H1 (cell line): ENCODE results near the gene DAO. TPM values are rescaled to one million over a fixed set of nuclear protein-coding genes. Genes with fewer than 3 reads are reported as not detected.

ENCODE experiments used
- CTCF ChIA-PET: fragments of 300-600 bp; sonication (Branson Sonifier 250); formaldehyde crosslinking; loops from one replicate; lab custom pipeline; 2021; ENCODE audit not compliant: partially characterized antibody; lab: Charles Lee
- POLR2A ChIA-PET: fragments of 300-600 bp; sonication (Branson Sonifier 250); formaldehyde crosslinking; loops from one replicate; lab custom pipeline; 2021; ENCODE audit warnings: inconsistent platforms; ENCODE audit not compliant: partially characterized antibody; lab: Charles Lee
- DNase-seq, 2 experiments: peaks; one replicate each; pipeline versions ENCODE4 v3.0.0 to v3.0.0-alpha.2; 2010 to 2022; ENCODE audit warnings: low spot score in 2 of 2, low read depth in 1 of 2, mixed read lengths in 1 of 2
- FAIRE-seq: peaks from 2 replicates; lab custom pipeline; 2011; peaks lifted over from hg19 to GRCh38; lab: Jason Lieb, UNC
- H2AFZ ChIP-seq: 2 replicates; pipeline ENCODE4 v1.8.1; 2012; ENCODE audit warnings: low read length, inconsistent platforms
- H2AK5ac ChIP-seq: 2 replicates; pipeline ENCODE4 v1.6.1; 2013; ENCODE audit warnings: low read depth, low read length
- H2BK120ac ChIP-seq: replicated peaks from 2 replicates; pipeline ENCODE3; 2013; ENCODE audit warnings: low read depth, low read length, inconsistent platforms
- H2BK12ac ChIP-seq: 2 replicates; pipeline ENCODE4 v1.6.1; 2013; ENCODE audit warnings: low read depth, low read length
- H2BK15ac ChIP-seq: 2 replicates; pipeline ENCODE4 v1.6.1; 2013; ENCODE audit warnings: low read length
- H2BK20ac ChIP-seq: 2 replicates; pipeline ENCODE4 v1.6.1; 2013; ENCODE audit warnings: low read length
- H2BK5ac ChIP-seq: 2 replicates; pipeline ENCODE4 v1.6.1; 2013; ENCODE audit warnings: low read depth, low read length
- H3K14ac ChIP-seq: 2 replicates; pipeline ENCODE4 v1.6.1; 2013; ENCODE audit warnings: inconsistent platforms; ENCODE audit not compliant: insufficient read length
- H3K18ac ChIP-seq: 2 replicates; pipeline ENCODE4 v1.6.1; 2013; ENCODE audit warnings: low read length; ENCODE audit errors: extremely low read depth
- H3K23ac ChIP-seq: 2 replicates; pipeline ENCODE4 v1.6.1; 2013; ENCODE audit warnings: inconsistent platforms; ENCODE audit not compliant: insufficient read length
- H3K23me2 ChIP-seq: 2 replicates; pipeline ENCODE4 v1.6.1; 2013; ENCODE audit warnings: low read depth, low read length
- H3K27ac ChIP-seq: 2 replicates; pipeline ENCODE4 v1.6.1; 2011; ENCODE audit warnings: low read depth, low read length, inconsistent platforms
- H3K27me3 ChIP-seq, 4 experiments: replicated peaks in 1 of 4; 1 replicate in 1 of 4; 2 replicates in 3 of 4; pipeline versions ENCODE4 v1.6.1 to v1.8.1; 2011 to 2013; ENCODE audit warnings: low read length in 3 of 4, mild to moderate bottlenecking in 3 of 4, inconsistent platforms in 2 of 4, mixed read lengths in 2 of 4, moderate library complexity in 1 of 4; ENCODE audit not compliant: control insufficient read depth in 3 of 4, insufficient read depth in 3 of 4; ENCODE audit errors: extremely low read depth in 1 of 4
- H3K36me3 ChIP-seq, 4 experiments: 2 replicates each; pipeline versions ENCODE4 v1.6.1 to v1.8.1; 2011 to 2013; ENCODE audit warnings: mild to moderate bottlenecking in 4 of 4, low read length in 3 of 4, moderate library complexity in 2 of 4, control low read depth in 1 of 4, inconsistent platforms in 1 of 4; ENCODE audit not compliant: insufficient read depth in 4 of 4, control insufficient read depth in 2 of 4
- H3K4ac ChIP-seq: replicated peaks from 2 replicates; pipeline ENCODE3; 2013; ENCODE audit warnings: low read length, low read depth, mixed read lengths, inconsistent platforms; ENCODE audit not compliant: insufficient read length
- H3K4me1 ChIP-seq, 4 experiments: replicated peaks in 1 of 4; 1 replicate in 1 of 4; 2 replicates in 3 of 4; pipeline versions ENCODE4 v1.6.1 to v1.8.1; 2011 to 2013; ENCODE audit warnings: low read length in 3 of 4, inconsistent platforms in 2 of 4, mixed read lengths in 1 of 4; ENCODE audit not compliant: insufficient read depth in 4 of 4, control insufficient read depth in 3 of 4
- H3K4me2 ChIP-seq, 2 experiments: 2 replicates each; pipeline versions ENCODE4 v1.6.1 to v1.8.1; 2011 to 2013; ENCODE audit warnings: low read depth in 2 of 2, low read length in 2 of 2, control low read depth in 1 of 2, inconsistent platforms in 1 of 2, mild to moderate bottlenecking in 1 of 2; ENCODE audit not compliant: insufficient read depth in 1 of 2
- H3K4me3 ChIP-seq, 4 experiments: fragments of 200-600, 300-600 bp in 1 of 4; sonication (generic), shearing (Covaris generic), sonication (Bioruptor Twin) in 1 of 4; 2 replicates each; pipeline versions ENCODE4 v1.5.1 to v1.8.1; 2011 to 2016; ENCODE audit warnings: low read length in 4 of 4, low read depth in 3 of 4, control low read depth in 2 of 4, inconsistent platforms in 2 of 4, mild to moderate bottlenecking in 2 of 4, mixed read lengths in 1 of 4, moderate library complexity in 1 of 4; ENCODE audit not compliant: insufficient read depth in 2 of 4; ENCODE audit errors: extremely low read depth in 1 of 4
- H3K56ac ChIP-seq: replicated peaks from 2 replicates; pipeline ENCODE3; 2013; ENCODE audit warnings: low read depth, mild to moderate bottlenecking, mixed read lengths, low read length, inconsistent platforms; ENCODE audit not compliant: insufficient read length
- H3K79me1 ChIP-seq: 2 replicates; pipeline ENCODE4 v1.6.1; 2013; ENCODE audit warnings: low read depth, low read length, control low read depth
- H3K79me2 ChIP-seq, 2 experiments: 2 replicates each; pipeline versions ENCODE4 v1.6.1 to v1.8.1; 2012 to 2013; ENCODE audit warnings: low read length in 2 of 2, mild to moderate bottlenecking in 2 of 2, inconsistent platforms in 1 of 2; ENCODE audit not compliant: insufficient read depth in 2 of 2, control insufficient read depth in 1 of 2
- H3K9ac ChIP-seq, 4 experiments: replicated peaks in 1 of 4; 1 replicate in 1 of 4; 2 replicates in 3 of 4; pipeline versions ENCODE4 v1.6.1 to v1.8.1; 2011 to 2013; ENCODE audit warnings: low read depth in 3 of 4, low read length in 3 of 4, control low read depth in 2 of 4, mild to moderate bottlenecking in 2 of 4, moderate library complexity in 2 of 4, inconsistent platforms in 1 of 4; ENCODE audit errors: extremely low read depth in 1 of 4
- H3K9me3 ChIP-seq, 2 experiments: 2 replicates each; pipeline versions ENCODE4 v1.6.1 to v1.8.1; 2012 to 2013; ENCODE audit warnings: mild to moderate bottlenecking in 2 of 2, moderate library complexity in 2 of 2, control low read depth in 1 of 2, inconsistent platforms in 1 of 2, low read depth in 1 of 2, low read length in 1 of 2, mixed read lengths in 1 of 2; ENCODE audit not compliant: insufficient read depth in 2 of 2
- H4K20me1 ChIP-seq, 2 experiments: replicated peaks in 1 of 2; 2 replicates each; pipeline versions ENCODE3 to v1.8.1; 2011 to 2013; ENCODE audit warnings: inconsistent platforms in 2 of 2, low read length in 2 of 2, mild to moderate bottlenecking in 1 of 2; ENCODE audit not compliant: insufficient read depth in 2 of 2, control insufficient read depth in 1 of 2
- H4K5ac ChIP-seq: 2 replicates; pipeline ENCODE4 v1.6.1; 2013; ENCODE audit warnings: low read length, low read depth, mixed read lengths, inconsistent platforms; ENCODE audit not compliant: insufficient read length
- H4K8ac ChIP-seq: 2 replicates; pipeline ENCODE4 v1.8.0; 2013; ENCODE audit warnings: mild to moderate bottlenecking, moderate library complexity, low read length, inconsistent platforms; ENCODE audit not compliant: insufficient read depth; ENCODE audit errors: extremely low read depth
- H4K91ac ChIP-seq: replicated peaks from 2 replicates; pipeline ENCODE3; 2013; ENCODE audit warnings: low read length, mixed read lengths, inconsistent platforms; ENCODE audit not compliant: insufficient read length
- SAP30 ChIP-seq: fragments of 300-600 bp; sonication (generic); IDR thresholded peaks from 2 replicates; pipeline ENCODE4 v1.7.1; 2012; ENCODE audit warnings: low read length, moderate library complexity, mild to moderate bottlenecking, inconsistent platforms; ENCODE audit not compliant: insufficient read depth, insufficient replicate concordance
- SP2 ChIP-seq: IDR thresholded peaks from 2 replicates; pipeline ENCODE4 v1.6.1; 2012; ENCODE audit warnings: mild to moderate bottlenecking, low read length, inconsistent platforms
- TBP ChIP-seq: IDR thresholded peaks from 2 replicates; pipeline ENCODE4 v1.6.1; 2011; ENCODE audit warnings: low read depth, low read length, improper control_type of control experiment
- WGBS, 2 experiments: shearing (Covaris generic) in 1 of 2; methylation state at CpG; one replicate each; pipeline versions ENCODE4 v1.1.6 to v1.1.7; 2013 to 2015; ENCODE audit warnings: low lambda C conversion rate in 2 of 2, mixed read lengths in 2 of 2, inconsistent platforms in 1 of 2, low coverage in 1 of 2, missing lambda C conversion rate in 1 of 2; ENCODE audit not compliant: insufficient replicate concordance in 2 of 2, insufficient coverage in 1 of 2, insufficient read length in 1 of 2; ENCODE audit errors: extremely low coverage in 1 of 2, missing lambda C conversion rate in 1 of 2; 5-methylcytosine and 5-hydroxymethylcytosine counted together
- polyA plus RNA-seq, 7 experiments: library from polyadenylated mRNA; depleted of rRNA in 3 of 7; stranded (reverse) in 5 of 7; unstranded in 2 of 7; fragments of >200 nt in 5 of 7; fragments of 200-250 nt in 2 of 7; gene quantifications; 1 replicate in 5 of 7; 2 replicates in 1 of 7; 4 replicates in 1 of 7; pipeline versions ENCODE4 v1.2.1 to v1.2.3, GENCODE V29; 2011 to 2013; ENCODE audit warnings: missing spikeins in 2 of 7, mixed read lengths in 2 of 7
- total RNA-seq: library from RNA; stranded (reverse); fragmentation: NEBNext Ultra II Directional; extraction: Animal tissue kit (Norgen Biotek cat#: 25700); gene quantifications from 2 replicates; pipeline ENCODE4 v1.2.1, GENCODE V29; 2021

DAO gene
- total and polyA plus RNA-seq, 2 of the 8 experiments (the other 6 are each of a cell fraction or from before 2014, with no cell fraction given): not detected

DNA sequence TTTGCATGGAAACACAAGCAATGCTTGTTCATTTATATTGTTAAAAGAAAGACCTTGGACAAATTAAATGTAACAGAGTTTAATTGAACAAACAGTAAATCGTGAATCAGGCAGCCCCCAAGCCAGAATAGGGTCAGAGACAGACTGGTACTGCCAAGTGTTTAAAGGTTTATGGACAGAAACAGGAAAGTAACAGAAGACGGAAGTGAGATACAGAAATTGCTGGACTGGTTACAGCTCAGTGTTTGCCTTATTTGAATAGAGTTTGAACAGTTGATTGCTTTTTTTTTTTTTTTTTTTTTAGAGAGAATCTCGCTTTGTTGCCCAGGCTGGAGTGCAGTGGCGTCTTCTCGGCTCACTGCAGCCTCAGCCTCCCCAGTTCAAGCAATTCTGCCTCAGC lies 50.3 kb downstream of the DAO start:
- no peak for DNase-seq
- H3K27ac ChIP-seq: no peak overlapping the region
- no peaks in the 10 kb centered on the region for H3K79me1 ChIP-seq
- H3K9ac ChIP-seq: no peak overlapping the region
- TF ChIP-seq TBP (no peak), SP2 (no peak), SAP30 (no peak)
- POLR2A ChIA-PET: no interaction called here
- no peak overlapping the region for H3K14ac ChIP-seq
- H4K5ac ChIP-seq: no peak overlapping the region
- CTCF ChIA-PET: interaction anchor here (0.6 to 4.2 kb wide), 2 partner anchors 12 to 20 kb away, joined by 3 to 18 read pairs; no protein-coding TSS in a partner anchor
- no peak overlapping the region for H3K4me3 ChIP-seq
- no peak overlapping the region for H2BK12ac ChIP-seq
- H3K79me2 ChIP-seq: no peaks in the 10 kb centered on the region
- no peak overlapping the region for H3K56ac ChIP-seq
- H3K23ac ChIP-seq: no peak overlapping the region
- H3K9me3 ChIP-seq: peaks cover 3 to 6% of the 10 kb centered on the region in 2 experiments; a peak in 2 of 4 replicates
- no peaks in the 10 kb centered on the region for H3K27me3 ChIP-seq
- H3K4me1 ChIP-seq: peaks cover 0 to 4% (median 0%) of the 10 kb centered on the region in 4 experiments; a peak in 3 of 7 replicates
- H4K91ac ChIP-seq: no peak overlapping the region
- FAIRE-seq: no peak
- H4K20me1 ChIP-seq: no peaks in the 10 kb centered on the region
- WGBS, 2 experiments: 90% methylated on average over 5 of the region's 5 CpGs; no CpG with 5 or more reads in 1 of the 2 experiments
- no peak overlapping the region for H3K4me2 ChIP-seq
- no peak overlapping the region for H2BK20ac ChIP-seq
- no peak overlapping the region for H2BK120ac ChIP-seq
- no peak overlapping the region for H2AK5ac ChIP-seq
- H2BK15ac ChIP-seq: no peak overlapping the region
- H2BK5ac ChIP-seq: no peak overlapping the region
- H2AFZ ChIP-seq: no peak overlapping the region
- H3K18ac ChIP-seq: no peak overlapping the region
- no peaks in the 10 kb centered on the region for H3K36me3 ChIP-seq
- H3K23me2 ChIP-seq: no peaks in the 10 kb centered on the region
- no peak overlapping the region for H4K8ac ChIP-seq
- H3K4ac ChIP-seq: no peak overlapping the region
